NB4 (cell line): ENCODE measurements around the gene COL4A1.

Experiments
- CTCF ChIP-seq: IDR thresholded peaks from one replicate; pipeline ENCODE4 v1.5.1; 2012; ENCODE audit warnings: low read depth, low read length
- MAX ChIP-seq: IDR thresholded peaks from 2 replicates; pipeline ENCODE4 v1.6.1; 2011; ENCODE audit warnings: low read depth, low read length
- MYC ChIP-seq: IDR thresholded peaks from 2 replicates; pipeline ENCODE4 v1.6.1; 2011; ENCODE audit warnings: low read depth, low read length
- POLR2A ChIP-seq: IDR thresholded peaks from 2 replicates; pipeline ENCODE4 v1.6.1; 2011; ENCODE audit warnings: mild to moderate bottlenecking; ENCODE audit not compliant: insufficient read length; ENCODE audit errors: extremely low read depth

GRCh38 chr13:110209950-110210603, 96.9 kb downstream of the COL4A1 start:
- TF ChIP-seq POLR2A (no peak), CTCF (no peak), MYC (no peak), MAX (no peak)
